Liver (tissue), 9 donors: ENCODE results near the gene PGPEP1. TPM values are rescaled to one million over a fixed set of nuclear protein-coding genes. Genes with fewer than 3 reads are reported as not detected.

ENCODE experiments used
- DNase-seq: peaks from one replicate; pipeline ENCODE4 v3.0.0-alpha.2; 2017; ENCODE audit warnings: low spot score
- H3K27ac ChIP-seq, 2 donors: one replicate each; pipeline ENCODE4 v1.7.0; 2013; ENCODE audit warnings: inconsistent platforms in 2 of 2, low read length in 2 of 2, control low read depth in 1 of 2, low read depth in 1 of 2, mild to moderate bottlenecking in 1 of 2
- H3K27me3 ChIP-seq, 4 donors: one replicate each; pipeline versions ENCODE4 v1.6.1 to v1.7.0; 2013; ENCODE audit warnings: low read length in 3 of 4, inconsistent platforms in 1 of 4, mild to moderate bottlenecking in 1 of 4, moderate library complexity in 1 of 4; ENCODE audit not compliant: control insufficient read depth in 4 of 4, insufficient read depth in 4 of 4
- H3K36me3 ChIP-seq, 4 donors: one replicate each; pipeline versions ENCODE4 v1.6.1 to v1.7.0; 2013; ENCODE audit warnings: low read length in 3 of 4, mild to moderate bottlenecking in 3 of 4, low read depth in 1 of 4, moderate library complexity in 1 of 4; ENCODE audit not compliant: control insufficient read depth in 4 of 4, insufficient read depth in 3 of 4
- H3K4me1 ChIP-seq, 4 donors: one replicate each; pipeline versions ENCODE4 v1.6.1 to v1.7.0; 2013; ENCODE audit warnings: low read length in 3 of 4, mild to moderate bottlenecking in 3 of 4, moderate library complexity in 1 of 4; ENCODE audit not compliant: control insufficient read depth in 4 of 4, insufficient read depth in 4 of 4
- H3K4me3 ChIP-seq, 3 donors: one replicate each; pipeline versions ENCODE4 v1.6.1 to v1.7.0; 2013; ENCODE audit warnings: low read length in 3 of 3, control low read depth in 1 of 3, low read depth in 1 of 3, mild to moderate bottlenecking in 1 of 3
- H3K9ac ChIP-seq, 2 donors: one replicate each; pipeline ENCODE4 v1.7.0; 2013; ENCODE audit warnings: low read length in 2 of 2, mild to moderate bottlenecking in 2 of 2, moderate library complexity in 2 of 2, control low read depth in 1 of 2, low read depth in 1 of 2
- H3K9me3 ChIP-seq, 4 donors: one replicate each; pipeline versions ENCODE4 v1.6.1 to v1.7.0; 2013; ENCODE audit warnings: low read length in 3 of 4; ENCODE audit not compliant: control insufficient read depth in 4 of 4
- EGR1 ChIP-seq, 2 donors: IDR thresholded peaks; 2 replicates each; pipeline ENCODE4 v1.6.1; 2016 to 2018; ENCODE audit warnings: antibody characterized with exemption in 2 of 2, low read depth in 2 of 2
- FOXA1 ChIP-seq: IDR thresholded peaks from 2 replicates; pipeline ENCODE4 v1.6.1; 2016; ENCODE audit warnings: antibody characterized with exemption
- GABPA ChIP-seq, 2 donors: IDR thresholded peaks in 1 of 2; conservative IDR thresholded peaks in 1 of 2; 2 replicates each; pipeline ENCODE4 v1.6.1; 2016; ENCODE audit warnings: antibody characterized with exemption in 2 of 2, mild to moderate bottlenecking in 1 of 2, moderate library complexity in 1 of 2
- HNF4A ChIP-seq, 2 donors: conservative IDR thresholded peaks; 2 replicates each; pipeline ENCODE4 v1.6.1; 2016; ENCODE audit warnings: antibody characterized with exemption in 2 of 2, mild to moderate bottlenecking in 2 of 2
- HNF4G ChIP-seq: IDR thresholded peaks from 2 replicates; pipeline ENCODE4 v1.6.1; 2016; ENCODE audit warnings: antibody characterized with exemption
- NR2F2 ChIP-seq: IDR thresholded peaks from 2 replicates; pipeline ENCODE4 v1.6.1; 2016; ENCODE audit warnings: antibody characterized with exemption
- RAD21 ChIP-seq, 2 donors: IDR thresholded peaks; 2 replicates each; pipeline ENCODE4 v1.6.1; 2016; ENCODE audit warnings: antibody characterized with exemption in 2 of 2, mild to moderate bottlenecking in 2 of 2
- RXRA ChIP-seq, 2 donors: IDR thresholded peaks; 2 replicates each; pipeline ENCODE4 v1.6.1; 2017 to 2018; ENCODE audit warnings: antibody characterized with exemption in 2 of 2, mild to moderate bottlenecking in 1 of 2
- SP1 ChIP-seq: IDR thresholded peaks from 2 replicates; pipeline ENCODE4 v1.6.1; 2018; ENCODE audit warnings: antibody characterized with exemption, mild to moderate bottlenecking
- YY1 ChIP-seq: IDR thresholded peaks from 2 replicates; pipeline ENCODE4 v1.6.1; 2016; ENCODE audit warnings: antibody characterized with exemption, mild to moderate bottlenecking
- WGBS: extraction: QIAGEN DNeasy Blood & Tissue Kit; methylation state at CpG from one replicate; pipeline ENCODE4 v1.1.7; 2013; 5-methylcytosine and 5-hydroxymethylcytosine counted together
- polyA plus RNA-seq, 2 donors: library from polyadenylated mRNA; stranded (reverse) in 1 of 2; unstranded in 1 of 2; fragments of 200-250 nt in 1 of 2; fragments of >200 nt in 1 of 2; fragmentation: Nextera tagmentation in 1 of 2; extraction: Ambion mirVana in 1 of 2; gene quantifications; one replicate each; pipeline versions ENCODE4 v1.2.1 to v1.2.3, GENCODE V29; 2013 to 2015
- total RNA-seq, 2 donors: library from RNA; depleted of rRNA; stranded (reverse); fragments of >200 nt; gene quantifications; one replicate each; pipeline ENCODE4 v1.2.3, GENCODE V29; 2014
- TF ChIP-seq, protein P1 (sequence below): fragments of 150-350 bp; IDR thresholded peaks from 2 replicates; pipeline ENCODE4 v1.5.1; 2017; ENCODE audit warnings: improper control_type of control experiment, low read depth, low read length; ENCODE audit not compliant: missing input control
- TF ChIP-seq, protein P2 (sequence below): IDR thresholded peaks from 2 replicates; pipeline ENCODE4 v1.6.1; 2016; ENCODE audit warnings: antibody characterized with exemption
- donor health status: healthy.
- donor health status: healthy.
- donor health status: healthy.
- donor health status: healthy.
- donor health status: healthy.

Gene PGPEP1
- total and polyA plus RNA-seq, 4 donors: 15.8 to 48.3 (median 26.2) TPM

DNA sequence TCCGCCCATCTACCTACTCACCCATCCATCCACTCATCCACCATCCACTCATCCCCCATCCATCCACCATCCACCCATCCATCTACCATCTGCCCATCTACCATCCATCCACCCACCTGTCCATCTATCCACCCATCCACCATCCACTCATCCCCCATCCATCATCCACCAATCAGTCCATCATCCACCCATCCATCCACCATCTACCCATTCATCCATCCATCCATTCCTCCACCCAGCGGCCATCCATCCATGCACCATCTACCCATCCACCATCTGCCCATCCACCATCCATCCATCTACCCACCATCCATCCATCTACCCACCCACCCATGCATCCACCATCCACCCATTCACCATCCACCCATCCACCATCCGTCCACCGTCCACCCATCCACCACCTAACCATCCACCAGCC lies 45.4 kb upstream of the PGPEP1 start:
- TF ChIP-seq SP1: no peak
- no peak for TF ChIP-seq YY1
- no peak for TF ChIP-seq HNF4G
- no peak for TF ChIP-seq FOXA1
- TF ChIP-seq HNF4A (conservative IDR thresholded peaks at IDR 0.05): no peak
- TF ChIP-seq RAD21 (IDR thresholded peaks at IDR 0.05): no peak
- TF ChIP-seq GABPA (IDR thresholded peaks at IDR 0.05 in 1 of 2, conservative IDR thresholded peaks at IDR 0.05 in 1 of 2): no peak
- no peak for TF ChIP-seq EGR1 (IDR thresholded peaks at IDR 0.05; ENCODE audit: low read depth in 2 of 2)
- TF ChIP-seq, protein P1, sequence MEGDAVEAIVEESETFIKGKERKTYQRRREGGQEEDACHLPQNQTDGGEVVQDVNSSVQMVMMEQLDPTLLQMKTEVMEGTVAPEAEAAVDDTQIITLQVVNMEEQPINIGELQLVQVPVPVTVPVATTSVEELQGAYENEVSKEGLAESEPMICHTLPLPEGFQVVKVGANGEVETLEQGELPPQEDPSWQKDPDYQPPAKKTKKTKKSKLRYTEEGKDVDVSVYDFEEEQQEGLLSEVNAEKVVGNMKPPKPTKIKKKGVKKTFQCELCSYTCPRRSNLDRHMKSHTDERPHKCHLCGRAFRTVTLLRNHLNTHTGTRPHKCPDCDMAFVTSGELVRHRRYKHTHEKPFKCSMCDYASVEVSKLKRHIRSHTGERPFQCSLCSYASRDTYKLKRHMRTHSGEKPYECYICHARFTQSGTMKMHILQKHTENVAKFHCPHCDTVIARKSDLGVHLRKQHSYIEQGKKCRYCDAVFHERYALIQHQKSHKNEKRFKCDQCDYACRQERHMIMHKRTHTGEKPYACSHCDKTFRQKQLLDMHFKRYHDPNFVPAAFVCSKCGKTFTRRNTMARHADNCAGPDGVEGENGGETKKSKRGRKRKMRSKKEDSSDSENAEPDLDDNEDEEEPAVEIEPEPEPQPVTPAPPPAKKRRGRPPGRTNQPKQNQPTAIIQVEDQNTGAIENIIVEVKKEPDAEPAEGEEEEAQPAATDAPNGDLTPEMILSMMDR: no peak
- TF ChIP-seq, protein P2, sequence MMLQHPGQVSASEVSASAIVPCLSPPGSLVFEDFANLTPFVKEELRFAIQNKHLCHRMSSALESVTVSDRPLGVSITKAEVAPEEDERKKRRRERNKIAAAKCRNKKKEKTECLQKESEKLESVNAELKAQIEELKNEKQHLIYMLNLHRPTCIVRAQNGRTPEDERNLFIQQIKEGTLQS: no peak
- TF ChIP-seq NR2F2: no peak
- Histone ChIP-seq H3K4me3 (no peak overlapping the region), H3K9ac (no peak overlapping the region), H3K4me1 (peaks cover 3 to 9% (median 6%) of the 10 kb centered on the region in 4 donors), H3K27ac (no peak overlapping the region), H3K27me3 (no peaks in the 10 kb centered on the region), H3K36me3 (no peaks in the 10 kb centered on the region), H3K9me3 (no peaks in the 10 kb centered on the region)
- 98% methylated on average over 4 of the region's 4 CpGs for WGBS
- no peak for DNase-seq

DNA sequence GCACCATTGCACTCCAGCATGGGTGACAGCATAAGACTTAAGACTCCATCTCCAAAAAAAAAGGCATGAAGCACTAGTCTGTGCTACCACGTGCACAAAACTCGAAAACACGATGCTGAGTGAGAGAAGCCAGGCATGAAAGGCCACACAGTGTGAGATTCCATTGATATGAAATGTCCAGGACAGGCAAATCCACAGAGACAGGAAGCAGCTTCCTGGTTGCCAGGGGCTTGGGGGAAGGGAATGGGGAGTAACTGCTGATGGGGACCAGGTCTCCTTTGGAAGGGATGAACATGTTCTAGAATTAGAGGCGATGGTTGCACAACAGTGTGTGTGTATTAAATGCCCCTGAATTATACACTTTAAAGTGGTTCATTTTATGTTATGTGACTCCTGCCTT lies 43.1 kb upstream of the PGPEP1 start:
- Histone ChIP-seq H3K27ac (no peak overlapping the region), H3K4me1 (peaks cover 4 to 20% (median 14%) of the 10 kb centered on the region in 4 donors), H3K36me3 (no peaks in the 10 kb centered on the region), H3K4me3 (no peak overlapping the region), H3K9me3 (no peaks in the 10 kb centered on the region), H3K27me3 (no peaks in the 10 kb centered on the region), H3K9ac (no peak overlapping the region)
- no peak for TF ChIP-seq RAD21 (IDR thresholded peaks at IDR 0.05)
- no peak for TF ChIP-seq GABPA (IDR thresholded peaks at IDR 0.05 in 1 of 2, conservative IDR thresholded peaks at IDR 0.05 in 1 of 2)
- TF ChIP-seq, protein P1: no peak
- no peak for TF ChIP-seq FOXA1
- WGBS: 79% methylated on average over 4 of the region's 4 CpGs
- DNase-seq: no peak

DNA sequence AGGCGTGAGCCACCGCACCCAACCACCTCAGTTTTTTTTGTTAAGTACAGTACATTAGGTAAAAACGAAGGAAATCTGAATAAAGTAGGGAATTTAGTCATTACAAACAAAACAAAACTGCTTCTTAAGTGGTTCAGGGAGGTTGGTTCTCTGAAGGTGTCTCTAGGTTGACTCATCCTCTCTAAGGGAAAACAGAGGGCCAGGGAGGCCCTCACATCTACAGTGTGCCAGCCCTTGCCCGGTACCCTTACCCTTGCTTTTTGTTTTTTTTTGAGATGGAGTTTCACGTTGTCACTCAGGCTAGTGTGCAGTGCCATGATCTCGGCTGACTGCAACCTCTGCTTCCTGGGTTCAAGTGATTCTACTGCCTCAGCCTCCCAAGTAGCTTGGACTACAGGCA lies 41.8 kb upstream of the PGPEP1 start:
- Histone ChIP-seq H3K27me3 (no peaks in the 10 kb centered on the region), H3K4me1 (peaks cover 6 to 17% (median 12%) of the 10 kb centered on the region in 4 donors), H3K27ac (no peak overlapping the region), H3K9ac (no peak overlapping the region), H3K9me3 (no peaks in the 10 kb centered on the region), H3K36me3 (no peaks in the 10 kb centered on the region), H3K4me3 (no peak overlapping the region)
- TF ChIP-seq NR2F2: no peak
- TF ChIP-seq RXRA (IDR thresholded peaks at IDR 0.05): no peak
- TF ChIP-seq, protein P2: no peak
- no peak for TF ChIP-seq EGR1 (IDR thresholded peaks at IDR 0.05; ENCODE audit: low read depth in 2 of 2)
- no peak for DNase-seq
- 88% methylated on average over 6 of the region's 6 CpGs for WGBS
